GM11168 (cell line): ENCODE results near the gene PKIG.
"Not testable (repeated sequence)": the region's sequence is repeated elsewhere in the genome, so short reads cannot be mapped to it uniquely, and the experiment has no call there.

Source experiments
- in situ Hi-C: fragments of 300-500 bp; cut with MboI; formaldehyde crosslinking; loops from one replicate; pipeline ENCODE4 v1.12.0; 2022; ENCODE audit warnings: low sequenced_read_pairs; ENCODE audit not compliant: unreplicated experiment

PKIG gene

DNA sequence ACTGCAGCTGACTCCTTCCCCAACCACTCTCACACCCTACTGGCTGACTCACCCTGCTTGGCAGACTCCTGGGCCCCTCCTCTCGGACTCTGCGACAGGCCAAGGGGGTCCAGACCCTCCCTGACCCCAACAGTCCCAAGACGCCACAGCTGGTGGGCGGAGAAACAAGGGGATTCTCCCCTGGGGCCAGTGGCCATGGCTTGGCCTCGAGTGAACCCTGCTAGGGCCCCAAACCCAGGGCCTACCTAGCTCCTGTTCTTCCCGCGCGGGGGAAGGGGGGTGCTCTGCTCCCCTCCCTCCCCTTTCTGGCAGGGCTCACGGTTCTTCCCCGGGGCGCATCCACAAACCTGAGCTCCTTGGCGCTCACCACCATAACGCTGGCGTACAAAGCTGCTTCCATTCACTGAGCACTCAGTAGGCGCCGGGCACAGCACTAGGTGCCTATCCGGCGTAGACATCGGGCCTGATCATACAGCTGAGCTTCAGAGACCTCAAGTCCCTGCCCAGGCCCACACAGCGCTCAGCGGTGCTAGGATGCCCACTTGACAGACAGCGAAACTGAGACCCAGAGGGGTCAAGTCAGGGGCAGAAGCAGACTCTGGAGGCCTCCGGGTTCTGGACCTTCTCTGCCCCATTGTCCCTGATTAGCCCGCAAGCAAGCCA is 68.5 kb downstream of the PKIG start:
- in situ Hi-C loops, result no loop called here

DNA sequence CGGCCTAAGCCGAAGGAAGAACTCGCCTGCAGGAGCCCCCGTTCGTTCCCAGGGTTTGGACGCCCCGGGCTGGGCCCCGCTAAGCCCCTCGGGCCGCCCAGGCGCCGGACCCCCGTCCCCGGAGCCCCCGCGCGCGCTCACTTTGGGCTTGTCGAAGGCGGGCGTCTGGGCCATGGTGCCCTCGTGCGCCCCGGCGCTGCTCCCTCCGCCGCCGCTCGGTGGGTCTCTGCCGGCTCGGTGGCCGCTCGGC is 69.0 kb downstream of the PKIG start:
- in situ Hi-C loops, result no loop called here

DNA sequence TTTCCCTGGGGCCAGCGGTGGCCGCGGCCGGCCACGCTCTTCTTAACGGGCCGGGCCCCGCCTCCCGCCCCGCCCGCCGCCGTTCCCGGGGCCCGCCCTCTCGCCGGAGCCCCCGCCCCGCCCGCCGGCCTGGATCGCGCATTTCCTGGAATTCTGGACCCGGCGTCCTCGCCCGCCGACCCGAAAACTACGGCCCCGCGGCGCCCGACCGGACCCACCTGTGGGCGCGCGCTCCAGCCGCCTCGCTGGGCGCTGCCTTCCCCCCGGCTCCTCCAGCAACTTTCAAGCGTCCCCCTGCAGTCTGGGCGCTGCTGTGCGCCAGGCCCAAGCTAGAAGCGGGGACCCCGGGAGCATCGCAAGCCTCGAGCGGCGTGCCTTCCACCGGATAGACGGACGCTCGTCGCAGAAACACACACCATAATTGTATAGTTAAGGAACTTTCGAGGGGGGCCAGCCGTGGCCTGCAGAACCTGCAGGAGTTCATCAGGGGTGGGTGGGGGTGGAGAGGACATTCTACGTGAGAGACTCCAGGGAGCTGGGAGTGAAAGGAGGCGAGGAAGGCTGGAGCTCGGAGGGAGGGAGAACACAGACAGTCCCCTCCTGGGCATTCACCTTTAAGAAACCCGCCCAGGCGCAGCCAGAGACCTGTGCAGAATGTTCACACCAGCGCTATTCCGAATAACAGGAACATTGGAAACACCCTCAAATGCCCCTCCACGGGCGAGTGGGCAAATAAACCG is 69.5 kb downstream of the PKIG start, which contains the start of gene ADA:
TSS of gene ADA (minus strand) at position 16 of the 740 bp plus-strand sequence. CDS start 92 bp downstream, outside the sequence.
- in situ Hi-C loops, result no loop called here

DNA sequence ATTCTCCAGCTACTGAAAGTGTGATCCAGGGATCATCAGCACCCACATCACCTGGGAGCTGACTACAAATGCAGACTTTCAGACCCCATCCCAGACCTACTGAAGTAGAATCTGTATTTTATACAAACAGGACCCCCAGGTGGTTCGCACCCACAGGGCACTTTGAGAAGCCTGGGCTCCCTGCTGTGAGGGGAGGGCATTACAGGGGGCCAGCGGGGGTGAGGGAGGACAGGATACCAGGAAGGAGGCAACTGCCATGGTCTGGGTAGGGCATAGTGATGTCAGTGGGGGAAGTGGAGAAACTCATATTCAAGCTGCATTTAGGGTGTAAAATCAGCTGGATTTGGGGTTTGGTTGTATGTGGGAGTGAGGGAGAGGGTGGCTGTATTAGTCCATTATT is 71.2 kb downstream of the PKIG start:
- in situ Hi-C loops, result no loop called here

DNA sequence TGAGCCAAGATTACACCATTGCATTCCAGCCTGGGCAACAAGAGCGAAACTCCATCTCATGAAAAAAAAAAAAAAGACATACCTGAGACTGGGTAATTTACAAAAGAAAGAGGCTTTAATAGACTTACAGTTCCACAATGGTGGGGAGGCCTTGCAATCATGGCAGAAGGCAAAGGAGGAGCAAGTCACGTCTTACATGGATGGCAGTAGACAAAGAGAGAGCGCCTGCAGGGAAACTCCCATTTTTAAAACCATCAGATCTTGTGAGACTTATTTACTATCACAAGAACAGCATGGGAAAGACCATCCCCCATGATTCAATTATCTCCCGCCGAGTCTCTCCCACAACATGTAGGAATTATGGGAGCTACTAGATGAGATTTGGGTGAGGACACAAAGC is 71.8 kb downstream of the PKIG start:
- in situ Hi-C loops, result not testable (repeated sequence)

DNA sequence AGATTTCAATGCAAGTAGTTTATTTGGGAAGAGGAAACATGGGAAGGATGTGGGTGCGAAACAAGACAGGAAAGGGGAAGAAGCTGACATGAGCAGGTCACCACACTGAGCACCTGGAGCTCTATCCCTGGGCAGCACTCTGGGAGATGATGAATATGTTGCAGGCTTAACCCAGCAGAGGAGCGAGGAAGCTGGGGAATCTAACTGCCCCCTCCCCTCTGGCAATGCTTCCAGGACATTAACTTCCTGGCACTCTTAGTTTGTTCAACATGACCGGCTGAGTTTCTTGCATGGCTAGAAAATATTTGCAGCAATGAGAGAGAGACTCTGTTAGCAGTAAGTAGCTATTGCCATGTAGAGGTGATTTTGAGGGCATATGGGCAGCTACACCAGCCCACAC is 74.1 kb downstream of the PKIG start:
- in situ Hi-C loops, result no loop called here

DNA sequence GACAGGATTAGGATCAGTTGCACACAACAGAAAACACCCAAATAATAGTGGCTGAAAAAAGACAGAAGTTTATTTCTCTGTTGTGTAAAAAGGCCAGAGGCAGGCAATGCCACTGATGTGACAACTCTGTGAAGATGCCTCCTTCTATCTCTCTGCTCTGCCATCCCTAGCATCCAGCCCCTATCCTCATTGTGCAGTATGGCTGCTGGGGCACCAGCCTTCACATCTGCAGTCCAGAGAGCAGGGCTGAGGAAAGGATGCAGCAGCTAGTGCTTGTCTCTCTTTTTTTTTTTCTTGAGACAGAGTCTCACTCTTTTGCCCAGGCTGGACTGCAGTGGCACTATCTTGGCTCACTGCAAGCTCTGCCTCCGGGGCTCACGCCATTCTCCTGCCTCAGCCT is 75.5 kb downstream of the PKIG start:
- in situ Hi-C loops, result no loop called here

DNA sequence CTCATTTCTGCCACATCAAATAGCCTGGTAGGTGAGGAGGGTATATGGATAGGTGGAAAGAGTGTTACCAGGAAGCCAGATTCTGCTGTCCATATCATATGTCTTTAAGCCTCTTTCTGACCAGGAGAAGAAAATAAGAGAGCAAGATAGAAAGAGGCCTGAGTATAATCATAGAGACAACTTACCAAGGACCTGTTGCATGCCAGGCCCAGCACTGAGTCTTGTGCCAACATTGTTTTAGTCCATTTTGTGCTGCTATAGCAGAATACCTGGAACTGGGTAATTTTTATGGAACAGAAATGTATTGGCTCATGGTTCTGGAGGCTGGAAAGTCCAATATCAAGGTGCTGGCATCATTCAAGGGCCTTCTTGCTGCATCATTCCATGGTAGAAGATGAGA is 76.4 kb downstream of the PKIG start:
- in situ Hi-C loops, result no loop called here

DNA sequence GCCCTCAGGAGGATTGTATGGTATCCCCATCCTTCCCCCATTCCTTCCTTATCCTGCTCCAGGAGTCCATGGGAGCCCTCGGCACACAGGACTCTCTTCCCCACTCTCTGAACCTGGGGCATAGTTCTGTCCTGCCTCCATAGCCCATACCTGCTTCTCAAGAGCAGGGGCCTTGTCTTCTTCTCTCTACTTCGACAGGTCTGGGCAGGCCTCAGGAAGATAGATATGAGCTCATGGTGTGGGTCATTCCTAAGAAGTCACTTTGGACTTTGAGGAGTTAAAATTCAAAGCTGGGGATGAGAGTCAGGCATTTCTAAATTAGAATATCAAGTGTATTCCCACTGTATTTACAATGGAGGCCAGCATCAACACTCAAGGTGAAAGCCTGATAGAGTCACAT is 77.6 kb downstream of the PKIG start:
- in situ Hi-C loops, result no loop called here

DNA sequence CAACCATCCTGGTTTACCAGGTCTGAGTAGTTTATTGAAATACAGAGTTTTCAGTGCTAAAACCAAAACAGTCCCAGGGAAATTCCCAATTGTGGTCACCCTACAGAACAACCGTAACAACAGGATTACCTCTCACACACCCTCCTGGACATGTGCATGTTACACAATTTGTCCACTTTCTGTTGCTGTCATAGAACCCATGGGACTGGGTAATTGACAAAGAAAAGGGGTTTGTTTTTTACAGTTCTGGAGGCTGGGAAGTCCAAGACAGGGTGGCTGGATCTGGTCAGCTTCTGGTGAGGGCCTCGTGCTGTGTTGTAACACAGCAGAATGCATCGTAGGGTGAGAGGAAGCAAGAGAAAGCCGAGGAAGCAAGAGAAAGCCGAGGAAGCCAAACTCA is 78.2 kb downstream of the PKIG start:
- in situ Hi-C loops, result no loop called here

DNA sequence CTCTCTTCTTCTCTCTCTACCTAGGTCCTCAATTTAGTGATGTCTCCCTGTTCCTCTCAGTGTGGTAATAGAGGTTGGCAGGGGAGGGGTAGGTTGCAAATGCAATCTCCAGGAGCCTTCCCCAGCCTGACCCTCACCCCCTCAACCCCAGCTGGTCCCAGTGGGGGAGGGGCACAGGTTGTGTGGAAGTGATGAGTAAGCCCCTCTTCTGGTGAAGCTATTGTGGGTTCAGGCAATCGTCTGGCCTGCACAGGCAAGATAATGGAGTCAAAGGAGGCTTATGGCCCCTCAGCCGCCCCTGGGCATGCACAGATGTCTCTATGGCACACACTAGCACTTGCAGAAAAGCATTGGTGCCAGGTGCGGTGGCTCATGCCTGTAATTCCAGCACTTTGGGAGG is 79.9 kb downstream of the PKIG start:
- in situ Hi-C loops, result no loop called here

DNA sequence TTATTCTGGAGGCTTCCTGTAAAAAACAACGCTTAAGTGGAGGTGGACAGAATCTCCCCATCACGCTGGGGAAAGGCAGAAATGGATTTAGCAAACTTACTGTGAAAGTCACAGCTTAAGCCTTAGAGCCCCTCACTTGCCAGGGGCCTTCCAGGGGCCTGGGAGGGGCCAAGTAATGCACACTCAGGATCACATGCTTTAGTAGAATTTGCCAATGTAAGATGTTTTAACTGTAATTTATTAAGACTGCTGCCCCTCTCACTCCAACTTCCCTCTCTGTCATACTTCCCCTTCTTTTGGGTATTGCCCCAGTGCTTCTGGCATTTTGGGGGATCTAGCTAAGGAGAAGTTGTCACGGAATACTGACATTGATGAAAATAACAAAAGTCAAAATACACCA is 81.8 kb downstream of the PKIG start:
- in situ Hi-C loops, result no loop called here

DNA sequence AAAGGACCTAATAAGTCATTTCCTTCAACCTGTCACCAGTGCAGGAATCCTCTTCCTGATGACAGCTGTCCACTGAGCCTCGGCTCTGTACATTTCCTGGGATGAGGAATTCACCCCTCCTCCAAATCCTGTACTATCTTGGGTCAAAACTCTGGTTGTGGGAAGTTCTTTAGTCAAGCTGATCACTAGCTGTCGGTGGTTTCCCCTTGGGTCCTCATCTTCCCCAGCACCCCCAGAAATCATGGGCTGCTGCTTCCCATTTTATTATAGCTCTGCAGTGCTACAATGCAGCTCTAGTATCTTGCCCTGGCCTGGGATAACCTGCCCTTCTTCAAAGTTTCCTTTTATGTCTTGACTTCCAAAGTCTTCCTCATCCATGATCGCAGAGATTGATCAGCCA is 83.7 kb downstream of the PKIG start:
- in situ Hi-C loops, result no loop called here
